Stimulated activated naive B cell treated with anti-CD40 and anti-IgM and Interleukin-4, amounts not matched to agents 10 μg/mL and 1 μg/mL and 100 μg/mL, for 72 hours (primary cell): ENCODE data around the gene KCND3.

Source experiments
- ATAC-seq, 2 donors: fragments of 150-1000 bp; cut with Tn5 transposase; replicated peaks; 2 replicates each; pipeline ENCODE4 v1.10.0; 2021; ENCODE audit warnings: moderate library complexity in 1 of 2
- DNase-seq: peaks from one replicate; pipeline ENCODE4 v3.0.0; 2021
- H3K27ac Mint-ChIP-seq: one replicate; pipeline ENCODE4 v1.8.0; 2022; ENCODE audit warnings: mild to moderate bottlenecking, mixed read lengths
- H3K27me3 Mint-ChIP-seq, 2 donors: one replicate each; pipeline ENCODE4 v1.8.0; 2022; ENCODE audit warnings: mixed read lengths in 2 of 2
- H3K36me3 Mint-ChIP-seq, 2 donors: one replicate each; pipeline ENCODE4 v1.8.0; 2022; ENCODE audit warnings: mixed read lengths in 2 of 2, mild to moderate bottlenecking in 1 of 2
- H3K4me1 Mint-ChIP-seq, 2 donors: one replicate each; pipeline ENCODE4 v1.8.0; 2022; ENCODE audit warnings: mixed read lengths in 2 of 2, mild to moderate bottlenecking in 1 of 2
- H3K4me3 Mint-ChIP-seq, 2 donors: one replicate each; pipeline ENCODE4 v1.8.0; 2022; ENCODE audit warnings: mild to moderate bottlenecking in 2 of 2, mixed read lengths in 2 of 2, moderate library complexity in 1 of 2
- H3K9me3 Mint-ChIP-seq, 2 donors: one replicate each; pipeline ENCODE4 v1.8.0; 2022; ENCODE audit warnings: mixed read lengths in 2 of 2, mild to moderate bottlenecking in 1 of 2

KCND3 gene

DNA sequence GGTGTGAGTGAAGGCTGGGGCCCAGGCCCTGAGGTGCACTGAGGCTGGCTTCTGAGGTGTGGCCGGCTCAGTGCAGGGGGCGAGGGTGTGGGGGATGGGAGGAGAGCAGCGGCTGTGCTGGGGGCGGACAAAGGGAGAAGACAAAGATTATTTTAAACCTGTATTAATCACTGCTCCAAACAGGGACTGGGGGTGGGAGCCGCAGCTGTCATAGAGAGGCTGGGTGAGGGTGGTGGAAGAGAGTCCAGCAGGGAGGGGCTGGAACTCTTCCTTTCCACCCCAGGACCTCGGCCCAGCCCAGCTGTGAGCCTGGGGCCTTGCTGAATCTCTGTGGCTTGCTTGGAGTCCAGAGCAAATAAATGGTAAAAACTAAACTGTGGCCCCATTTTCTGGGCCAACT lies 106.9 kb downstream of the KCND3 start:
- H3K27ac Mint-ChIP-seq: no peak overlapping the region
- peaks cover 16 to 17% of the 10 kb centered on the region in 2 donors for H3K4me1 Mint-ChIP-seq
- ATAC-seq: no peak
- H3K36me3 Mint-ChIP-seq: no peaks in the 10 kb centered on the region
- no peaks in the 10 kb centered on the region for H3K9me3 Mint-ChIP-seq
- no peak overlapping the region for H3K4me3 Mint-ChIP-seq
- H3K27me3 Mint-ChIP-seq: peaks cover 41 to 43% of the 10 kb centered on the region in 2 donors
- no peak for DNase-seq

DNA sequence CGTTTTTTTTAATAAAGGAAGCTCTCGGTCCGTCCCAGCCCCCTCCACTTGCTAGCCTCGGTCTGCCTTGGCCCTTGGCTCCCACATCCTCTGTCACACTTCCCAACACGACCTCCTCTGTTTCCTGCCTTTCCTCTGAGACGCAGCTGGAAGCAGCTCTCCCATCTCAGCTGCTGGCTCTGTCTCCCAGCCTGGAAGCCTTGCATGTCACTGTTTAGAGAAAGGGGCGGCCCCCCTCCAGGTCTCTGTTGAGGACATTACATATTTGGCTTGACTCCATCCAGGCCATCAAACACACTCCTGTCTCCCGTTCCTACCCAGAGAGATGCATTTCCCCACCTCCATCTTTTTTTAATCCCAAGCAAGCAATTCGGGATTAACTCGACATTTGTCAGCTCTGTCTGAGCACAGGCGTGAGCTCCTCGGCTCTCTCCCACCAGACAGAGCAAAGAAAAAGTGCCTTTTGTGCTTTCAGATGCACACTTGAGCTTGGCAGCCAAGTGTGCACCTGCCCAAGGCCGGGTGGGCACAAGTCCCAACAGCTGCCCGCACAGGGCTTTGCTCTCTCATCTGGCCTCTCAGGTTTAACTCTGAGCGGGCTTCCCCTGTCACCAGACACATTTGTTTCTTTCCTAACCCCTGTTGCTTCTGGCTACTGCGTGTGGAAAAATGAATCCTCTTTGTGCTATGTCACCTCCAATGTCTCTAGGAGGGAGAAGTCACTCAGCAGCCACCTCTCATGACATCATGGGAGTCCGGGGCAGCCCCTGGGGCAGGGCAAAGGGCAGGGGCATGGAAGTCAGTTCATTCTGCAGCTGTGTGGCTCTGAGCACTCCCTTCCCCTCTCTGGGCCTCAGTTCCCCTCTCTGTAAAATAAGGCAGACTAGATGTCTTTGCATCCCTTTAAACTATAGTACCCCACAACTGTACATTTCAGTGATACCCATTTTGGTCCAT lies 108.3 kb downstream of the KCND3 start:
- Mint-ChIP-seq H3K27ac (no peak overlapping the region), H3K4me1 (peaks cover 16 to 19% of the 10 kb centered on the region in 2 donors), H3K27me3 (peaks cover 34 to 38% of the 10 kb centered on the region in 2 donors), H3K36me3 (no peaks in the 10 kb centered on the region), H3K4me3 (no peak overlapping the region), H3K9me3 (no peaks in the 10 kb centered on the region)
- DNase-seq (no peak), ATAC-seq (no peak)

DNA sequence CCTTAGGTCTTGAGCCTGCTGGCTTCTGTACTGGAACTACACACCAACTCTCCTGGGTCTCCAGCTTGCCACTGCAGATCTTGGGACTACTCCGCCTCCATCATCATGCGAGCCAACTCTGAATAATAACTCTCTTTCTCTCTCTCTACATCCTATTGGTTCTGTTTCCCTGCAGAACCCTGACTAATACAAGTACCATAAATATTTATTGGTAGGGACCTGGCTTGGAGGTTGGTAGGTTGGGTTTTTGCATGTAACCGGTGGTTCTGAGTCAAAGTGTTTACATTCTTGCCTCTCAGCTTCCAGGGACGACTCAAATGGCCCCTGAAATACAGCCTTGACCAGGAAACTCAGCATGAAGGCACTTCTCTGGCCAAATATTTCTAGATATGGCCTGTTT lies 110.4 kb downstream of the KCND3 start:
- Mint-ChIP-seq H3K4me1 (peaks cover 16 to 19% of the 10 kb centered on the region in 2 donors), H3K36me3 (no peaks in the 10 kb centered on the region), H3K27ac (peak overlapping the region; percentile 9), H3K27me3 (peaks cover 25 to 34% of the 10 kb centered on the region in 2 donors), H3K9me3 (no peaks in the 10 kb centered on the region), H3K4me3 (no peak overlapping the region)
- no peak for DNase-seq
- peak in 1 of 2 donors; percentile 45 for ATAC-seq

DNA sequence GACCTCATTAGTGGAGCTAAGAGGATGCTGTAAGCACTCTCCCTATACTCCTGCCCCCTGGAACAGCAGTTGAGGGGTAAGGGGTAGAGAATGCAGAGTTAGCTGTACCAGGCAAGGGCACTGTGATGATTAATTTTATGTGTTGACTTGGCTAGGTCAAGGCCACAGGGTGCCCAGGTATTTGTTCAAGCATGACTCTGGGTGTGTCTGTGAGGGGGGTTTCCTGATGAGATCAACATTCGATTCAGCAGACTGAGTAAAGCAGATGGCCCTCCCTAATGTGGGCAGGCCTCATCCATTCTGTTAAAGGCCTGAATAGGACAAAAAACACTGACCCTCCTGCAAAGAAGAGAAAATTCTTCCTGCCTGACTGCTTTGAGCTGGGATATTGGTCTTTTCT lies 110.8 kb downstream of the KCND3 start:
- Mint-ChIP-seq H3K9me3 (no peaks in the 10 kb centered on the region), H3K27ac (no peak overlapping the region), H3K36me3 (no peaks in the 10 kb centered on the region), H3K4me1 (peaks cover 16 to 19% of the 10 kb centered on the region in 2 donors), H3K27me3 (peaks cover 24 to 33% of the 10 kb centered on the region in 2 donors), H3K4me3 (no peak overlapping the region)
- DNase-seq (peak; percentile 5), ATAC-seq (peak; percentile 68 to 88)

DNA sequence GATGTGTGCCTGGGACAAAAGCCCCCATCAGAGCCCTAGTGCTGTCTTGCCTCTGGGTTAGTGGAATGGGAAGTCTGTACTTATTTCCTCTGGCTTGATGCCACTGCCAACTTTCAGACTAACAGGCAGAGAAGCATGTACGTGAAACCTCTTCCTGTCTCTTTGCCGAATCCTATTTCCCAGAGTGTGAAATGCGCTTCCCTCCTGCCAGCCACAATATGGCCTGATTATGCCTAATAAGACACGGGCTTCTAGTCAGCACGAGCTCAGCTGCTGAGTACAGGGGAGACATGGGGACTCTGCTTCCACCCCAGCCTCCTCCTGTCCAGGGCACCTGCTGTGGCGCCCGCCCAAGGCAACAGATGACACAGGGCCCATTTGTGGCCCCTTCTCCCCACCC lies 111.4 kb downstream of the KCND3 start:
- ATAC-seq: peak in 1 of 2 donors; percentile 16
- Mint-ChIP-seq H3K4me1 (peaks cover 16 to 19% of the 10 kb centered on the region in 2 donors), H3K27me3 (peaks cover 24 to 30% of the 10 kb centered on the region in 2 donors), H3K9me3 (no peaks in the 10 kb centered on the region), H3K4me3 (no peak overlapping the region), H3K36me3 (no peaks in the 10 kb centered on the region), H3K27ac (no peak overlapping the region)
- DNase-seq: no peak

DNA sequence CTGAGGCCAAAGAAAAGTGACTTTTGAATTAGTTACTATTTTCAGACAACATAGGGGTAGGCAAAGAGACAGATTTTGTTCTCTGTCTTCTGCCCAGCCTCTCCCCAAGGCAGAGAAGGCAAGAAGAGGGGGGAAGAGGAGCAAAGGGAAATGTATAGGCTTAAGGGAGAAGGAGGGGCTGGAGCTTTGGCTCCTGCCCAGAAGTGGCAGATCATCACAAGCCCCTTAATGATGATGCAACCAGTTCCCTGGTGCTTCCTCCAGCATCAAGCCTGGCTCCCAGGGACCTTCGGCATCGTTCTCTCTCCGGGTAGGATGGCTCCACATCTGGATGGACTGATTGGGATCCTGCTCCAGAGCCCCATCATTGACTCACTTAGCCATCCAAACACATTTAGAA lies 112.8 kb downstream of the KCND3 start:
- no peaks in the 10 kb centered on the region for H3K9me3 Mint-ChIP-seq
- DNase-seq (no peak), ATAC-seq (no peak)
- H3K27ac Mint-ChIP-seq: no peak overlapping the region
- peaks cover 16 to 19% of the 10 kb centered on the region in 2 donors for H3K4me1 Mint-ChIP-seq
- no peaks in the 10 kb centered on the region for H3K36me3 Mint-ChIP-seq
- no peak overlapping the region for H3K4me3 Mint-ChIP-seq
- peaks cover 14 to 17% of the 10 kb centered on the region in 2 donors for H3K27me3 Mint-ChIP-seq

DNA sequence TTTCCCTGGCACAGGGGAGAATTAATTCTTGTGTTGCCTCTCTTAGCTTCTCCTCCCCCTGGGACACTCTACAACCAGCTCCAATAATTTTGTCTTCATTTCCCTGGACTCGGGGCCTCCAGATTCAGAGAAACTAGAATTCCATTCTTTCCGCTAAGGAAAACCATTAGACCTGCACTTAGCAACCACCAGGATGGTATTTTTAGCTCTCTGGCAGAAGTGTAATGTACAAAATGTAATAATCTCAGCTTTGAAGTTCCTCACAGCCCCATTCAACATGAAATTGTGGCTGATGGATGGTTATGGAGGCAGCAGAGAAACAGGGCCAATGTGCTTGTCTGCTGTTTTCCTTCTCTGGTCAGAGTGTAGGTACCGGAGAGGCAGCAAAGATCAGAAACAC lies 113.8 kb downstream of the KCND3 start:
- Mint-ChIP-seq H3K27ac (no peak overlapping the region), H3K27me3 (peaks cover 4 to 9% of the 10 kb centered on the region in 2 donors), H3K4me1 (peaks cover 16% of the 10 kb centered on the region in 2 donors), H3K9me3 (no peaks in the 10 kb centered on the region), H3K4me3 (no peak overlapping the region), H3K36me3 (no peaks in the 10 kb centered on the region)
- no peak for DNase-seq
- no peak for ATAC-seq

DNA sequence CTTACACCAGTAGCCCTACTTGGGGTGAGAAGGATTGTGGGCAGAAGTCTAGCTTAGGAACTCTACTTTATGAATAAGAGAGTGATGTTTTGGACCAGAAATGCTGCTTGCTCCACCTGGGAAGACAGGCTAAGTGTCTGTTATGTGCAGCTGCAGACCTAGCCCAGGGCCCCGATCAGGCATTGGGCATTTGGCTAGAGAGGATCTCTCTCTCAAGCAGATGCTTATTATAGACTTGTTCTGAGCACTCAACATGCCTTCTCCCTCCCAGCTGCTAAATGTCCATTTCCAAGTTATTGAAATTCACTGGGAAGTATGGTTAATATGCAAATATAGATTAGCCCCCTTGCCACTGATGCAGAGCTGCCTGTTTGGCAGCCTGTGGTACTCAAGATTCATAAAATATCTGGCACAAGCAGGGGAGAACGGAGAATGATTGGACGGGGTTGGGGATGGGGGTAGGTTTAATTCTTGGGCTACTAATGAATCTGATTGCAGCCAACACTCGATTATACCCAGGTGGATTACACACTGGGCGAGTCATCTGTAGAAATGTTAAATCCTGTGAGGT lies 115.9 kb downstream of the KCND3 start:
- Mint-ChIP-seq H3K36me3 (no peaks in the 10 kb centered on the region), H3K27ac (no peak overlapping the region), H3K4me3 (no peak overlapping the region), H3K4me1 (peaks cover 7 to 11% of the 10 kb centered on the region in 2 donors), H3K9me3 (no peaks in the 10 kb centered on the region), H3K27me3 (peaks cover 0 to 6% of the 10 kb centered on the region in 2 donors)
- no peak for DNase-seq
- no peak for ATAC-seq

DNA sequence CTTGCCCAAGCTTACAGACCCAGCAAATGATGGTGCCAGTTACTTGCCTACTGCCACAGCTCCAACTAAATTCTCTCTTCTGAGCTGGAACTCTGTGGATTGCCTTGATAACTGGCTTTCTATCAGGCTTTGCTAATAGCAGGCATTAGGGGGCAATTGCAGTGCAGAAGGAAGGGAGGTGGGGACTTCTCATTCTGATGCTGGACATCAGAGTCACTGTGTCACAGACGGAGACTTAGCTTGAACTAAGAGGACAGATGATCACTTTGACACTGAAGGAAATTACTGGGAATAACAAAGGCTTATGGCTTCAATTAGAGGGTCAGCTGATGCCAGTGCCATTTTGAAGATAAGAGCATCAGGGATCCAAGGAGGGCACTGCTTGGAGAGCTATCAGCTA lies 119.3 kb downstream of the KCND3 start:
- ATAC-seq (no peak), DNase-seq (no peak)
- Mint-ChIP-seq H3K4me1 (no peaks in the 10 kb centered on the region), H3K27ac (no peak overlapping the region), H3K4me3 (no peak overlapping the region), H3K27me3 (peaks cover 0 to under 1% of the 10 kb centered on the region in 2 donors), H3K36me3 (no peaks in the 10 kb centered on the region), H3K9me3 (no peaks in the 10 kb centered on the region)

DNA sequence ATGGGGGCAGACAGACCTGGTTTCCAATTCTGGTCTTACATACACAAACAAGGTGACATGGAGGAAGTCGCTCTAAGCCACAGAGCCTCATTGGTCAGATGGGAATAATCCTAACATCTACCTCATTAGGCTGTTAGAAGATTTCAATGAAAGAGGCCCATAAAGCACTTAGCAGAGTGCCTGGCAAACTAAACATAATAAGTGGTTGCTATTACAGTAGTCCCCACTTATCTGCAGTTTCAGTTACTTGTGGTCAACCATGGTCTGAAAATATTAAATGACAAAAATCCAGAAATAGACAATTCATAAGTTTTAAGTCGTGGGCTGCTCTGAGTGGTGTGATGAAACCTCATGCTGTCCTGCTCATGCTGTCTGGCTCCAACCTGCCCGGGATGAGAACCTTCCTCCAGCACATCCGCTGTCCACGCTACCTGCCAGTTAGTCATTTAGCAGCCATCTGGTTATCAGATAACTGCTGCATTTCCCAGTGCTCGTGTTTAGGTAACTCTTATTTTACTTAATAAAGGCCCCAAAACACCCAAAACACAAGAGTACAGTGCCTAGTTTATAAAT lies 121.5 kb downstream of the KCND3 start:
- no peak for ATAC-seq
- no peaks in the 10 kb centered on the region for H3K36me3 Mint-ChIP-seq
- H3K4me3 Mint-ChIP-seq: no peak overlapping the region
- DNase-seq: no peak
- no peaks in the 10 kb centered on the region for H3K9me3 Mint-ChIP-seq
- H3K27me3 Mint-ChIP-seq: peaks cover 16 to 23% of the 10 kb centered on the region in 2 donors
- H3K4me1 Mint-ChIP-seq: peaks cover 5% of the 10 kb centered on the region in 2 donors
- H3K27ac Mint-ChIP-seq: no peak overlapping the region

DNA sequence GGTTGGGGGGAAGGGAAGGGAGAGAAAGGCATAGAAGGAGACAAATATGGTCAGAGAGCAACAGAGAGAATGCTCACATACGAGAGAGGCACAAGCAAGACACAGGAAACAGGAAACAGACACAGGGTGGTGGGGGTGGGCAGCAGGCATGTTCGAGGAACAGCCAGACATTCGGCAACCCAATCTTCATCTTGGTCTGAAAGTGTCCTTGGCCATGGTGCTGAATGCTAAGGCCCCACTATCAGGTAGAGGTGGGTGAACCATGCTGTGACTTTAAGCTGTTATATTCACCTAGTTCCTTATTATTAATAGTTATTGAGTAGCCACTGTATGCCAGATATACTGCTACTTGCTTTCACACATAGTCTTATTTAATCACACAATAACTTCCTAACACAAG lies 124.6 kb downstream of the KCND3 start:
- Mint-ChIP-seq H3K4me3 (no peak overlapping the region), H3K9me3 (no peaks in the 10 kb centered on the region), H3K36me3 (no peaks in the 10 kb centered on the region), H3K27ac (no peak overlapping the region), H3K27me3 (peaks cover 34 to 47% of the 10 kb centered on the region in 2 donors), H3K4me1 (peaks cover 5% of the 10 kb centered on the region in 2 donors)
- DNase-seq (no peak), ATAC-seq (no peak)

DNA sequence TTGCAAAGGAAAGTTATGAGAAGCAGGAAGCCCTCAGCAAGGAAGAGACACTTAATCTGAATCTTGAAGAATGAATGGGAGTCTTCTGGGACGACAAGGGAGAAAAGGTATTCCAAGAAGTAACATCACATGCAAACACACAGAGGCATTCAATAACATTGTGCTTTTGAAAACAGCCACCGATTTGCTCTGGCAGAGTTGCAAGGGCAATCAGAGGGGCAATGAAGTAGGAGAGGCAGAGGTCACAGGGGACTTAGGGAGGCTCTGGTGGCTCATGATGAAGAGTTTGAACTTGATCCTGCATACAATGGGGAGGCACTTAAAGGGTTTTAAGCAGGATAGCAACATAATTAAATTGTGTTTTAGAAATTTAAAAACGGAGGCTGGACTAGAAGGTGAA lies 126.1 kb downstream of the KCND3 start:
- no peak for ATAC-seq
- Mint-ChIP-seq H3K4me1 (peaks cover 5% of the 10 kb centered on the region in 2 donors), H3K4me3 (no peak overlapping the region), H3K27me3 (peaks cover 38 to 61% of the 10 kb centered on the region in 2 donors), H3K9me3 (no peaks in the 10 kb centered on the region), H3K36me3 (no peaks in the 10 kb centered on the region), H3K27ac (no peak overlapping the region)
- DNase-seq: no peak

DNA sequence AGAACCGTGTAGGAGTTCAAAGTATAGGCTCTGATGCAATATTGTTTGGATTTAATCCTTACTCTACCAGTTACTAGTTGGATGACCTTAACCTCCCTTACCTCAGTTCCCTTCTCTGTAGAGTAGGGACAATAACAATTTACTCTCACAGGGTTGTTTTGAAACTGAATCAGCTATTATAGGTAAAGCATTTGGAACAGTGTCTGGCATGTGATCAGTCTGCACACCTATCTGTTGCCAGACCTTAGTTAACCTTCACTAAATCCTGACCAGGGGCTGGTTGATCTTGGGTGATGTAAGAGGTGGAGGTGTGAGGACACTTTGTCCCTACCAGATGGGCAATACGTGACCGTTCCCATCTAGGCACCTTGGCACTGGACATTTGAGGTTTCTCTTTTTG lies 126.9 kb downstream of the KCND3 start:
- DNase-seq (no peak), ATAC-seq (no peak)
- no peak overlapping the region for H3K27ac Mint-ChIP-seq
- no peaks in the 10 kb centered on the region for H3K9me3 Mint-ChIP-seq
- peaks cover 38 to 61% of the 10 kb centered on the region in 2 donors for H3K27me3 Mint-ChIP-seq
- peaks cover 5% of the 10 kb centered on the region in 2 donors for H3K4me1 Mint-ChIP-seq
- no peaks in the 10 kb centered on the region for H3K36me3 Mint-ChIP-seq
- no peak overlapping the region for H3K4me3 Mint-ChIP-seq

DNA sequence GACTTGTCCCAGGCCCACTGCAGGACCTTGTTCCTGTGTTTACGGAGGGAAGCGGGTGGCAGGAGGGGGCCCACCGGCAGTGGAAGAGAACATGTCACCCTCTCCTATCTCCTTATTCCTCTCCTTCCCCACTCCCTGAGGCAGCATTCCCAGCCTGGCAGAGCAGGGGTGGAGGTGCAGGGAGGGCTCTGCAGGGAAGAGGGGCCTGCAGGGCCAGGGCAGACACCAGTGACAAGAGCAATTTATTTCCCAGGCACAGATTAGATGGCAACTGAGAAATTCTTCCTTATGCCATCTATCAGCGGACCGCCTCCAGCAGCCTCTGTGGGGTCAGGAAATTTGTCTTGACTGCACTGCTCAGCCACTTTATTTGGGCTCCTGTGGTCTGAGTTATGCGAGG lies 127.9 kb downstream of the KCND3 start:
- peaks cover 38 to 62% of the 10 kb centered on the region in 2 donors for H3K27me3 Mint-ChIP-seq
- H3K4me3 Mint-ChIP-seq: no peak overlapping the region
- no peaks in the 10 kb centered on the region for H3K36me3 Mint-ChIP-seq
- no peaks in the 10 kb centered on the region for H3K9me3 Mint-ChIP-seq
- H3K4me1 Mint-ChIP-seq: peaks cover 5% of the 10 kb centered on the region in 2 donors
- DNase-seq: no peak
- no peak for ATAC-seq
- H3K27ac Mint-ChIP-seq: no peak overlapping the region
